ENCODE data around the gene CDK17. TPM values are rescaled to one million over a fixed set of nuclear protein-coding genes. Genes with fewer than 3 reads are reported as not detected.

CDK17 gene
- total RNA-seq, 1 donor from 2014 or later, result 47.1 TPM

GRCh38 chr12:96329018-96329417 lies 71.2 kb downstream of the CDK17 start:
- Histone ChIP-seq H3K27ac (no peak overlapping the region), H3K36me3 (peaks cover 15% of the 10 kb centered on the region), H3K4me1 (no peaks in the 10 kb centered on the region), H3K27me3 (no peaks in the 10 kb centered on the region), H3K4me3 (no peak overlapping the region), H3K9me3 (no peaks in the 10 kb centered on the region)
- ATAC-seq, result no peak
- TF ChIP-seq CTCF (IDR thresholded peaks at IDR 0.05), result no peak
- no peak for DNase-seq
- intact Hi-C loops (cut with DNase I), result no loop called here

GRCh38 chr12:96327889-96328288 lies 72.3 kb downstream of the CDK17 start:
- H3K4me3 ChIP-seq, result no peak overlapping the region
- no peak for DNase-seq
- intact Hi-C loops (cut with DNase I), result no loop called here
- H3K27me3 ChIP-seq, result no peaks in the 10 kb centered on the region
- ATAC-seq, result no peak
- H3K4me1 ChIP-seq, result no peaks in the 10 kb centered on the region
- H3K9me3 ChIP-seq, result no peaks in the 10 kb centered on the region
- no peak overlapping the region for H3K27ac ChIP-seq
- TF ChIP-seq CTCF (IDR thresholded peaks at IDR 0.05), result no peak
- peaks cover 25% of the 10 kb centered on the region for H3K36me3 ChIP-seq

- peaks cover 29% of the 10 kb centered on the region for H3K36me3 ChIP-seq
- intact Hi-C loops (cut with DNase I), result no loop called here
- ATAC-seq (no peak), DNase-seq (no peak)
- TF ChIP-seq CTCF (IDR thresholded peaks at IDR 0.05), result no peak
- H3K4me1 ChIP-seq, result no peaks in the 10 kb centered on the region
- H3K27ac ChIP-seq, result no peak overlapping the region
- H3K27me3 ChIP-seq, result no peaks in the 10 kb centered on the region
- H3K4me3 ChIP-seq, result no peak overlapping the region
- no peaks in the 10 kb centered on the region for H3K9me3 ChIP-seq
Measured at GRCh38 chr12:96327346-96327745, 72.9 kb downstream of the CDK17 start.

GRCh38 chr12:96326628-96327227 lies 73.5 kb downstream of the CDK17 start:
- intact Hi-C loops (cut with DNase I), result no loop called here
- Histone ChIP-seq H3K4me3 (no peak overlapping the region), H3K9me3 (no peaks in the 10 kb centered on the region), H3K4me1 (no peaks in the 10 kb centered on the region), H3K27me3 (no peaks in the 10 kb centered on the region), H3K27ac (no peak overlapping the region), H3K36me3 (peaks cover 25% of the 10 kb centered on the region)
- DNase-seq (no peak), ATAC-seq (no peak)
- TF ChIP-seq CTCF (IDR thresholded peaks at IDR 0.05), result no peak

GRCh38 chr12:96323906-96324305 lies 76.3 kb downstream of the CDK17 start:
- H3K4me1 ChIP-seq, result no peaks in the 10 kb centered on the region
- no peak for ATAC-seq
- no peak for TF ChIP-seq CTCF (IDR thresholded peaks at IDR 0.05)
- intact Hi-C loops (cut with DNase I), result no loop called here
- no peak overlapping the region for H3K4me3 ChIP-seq
- H3K9me3 ChIP-seq, result no peaks in the 10 kb centered on the region
- peaks cover 14% of the 10 kb centered on the region for H3K36me3 ChIP-seq
- DNase-seq, result no peak
- no peaks in the 10 kb centered on the region for H3K27me3 ChIP-seq
- H3K27ac ChIP-seq, result no peak overlapping the region

GRCh38 chr12:96322720-96323119 lies 77.5 kb downstream of the CDK17 start:
- intact Hi-C loops (cut with DNase I), result no loop called here
- H3K4me3 ChIP-seq, result no peak overlapping the region
- DNase-seq (no peak), ATAC-seq (no peak)
- no peak for TF ChIP-seq CTCF (IDR thresholded peaks at IDR 0.05)
- no peaks in the 10 kb centered on the region for H3K27me3 ChIP-seq
- no peaks in the 10 kb centered on the region for H3K4me1 ChIP-seq
- H3K9me3 ChIP-seq, result no peaks in the 10 kb centered on the region
- no peak overlapping the region for H3K27ac ChIP-seq
- H3K36me3 ChIP-seq, result peaks cover 14% of the 10 kb centered on the region

Data from upper lobe of right lung (tissue), 1 donor.